SKM-1 (cell line): ENCODE measurements around the gene GRAMD4.
A peak's percentile ranks its signal among the peaks of the same experiment; 100 is the strongest.

Experiments used
- DNase-seq: peaks from one replicate; lab custom pipeline; 2025; ENCODE audit not compliant: unreplicated experiment; lab: John Stamatoyannopoulos, UW

The GRAMD4 gene

GRCh38 chr22:46619830-46620501 is at the start of gene GRAMD4:
GRAMD4 (plus strand) TSS chr22:46620386; CDS start chr22:46626800, 6,414 bp downstream.
- peak; percentile 49 for DNase-seq

- no peak for DNase-seq
Measured at GRCh38 chr22:46571642-46572250, 48.4 kb upstream of the GRAMD4 start.

GRCh38 chr22:46572911-46573780 is 47.0 kb upstream of the GRAMD4 start:
- no peak for DNase-seq

GRCh38 chr22:46573781-46574437 is 46.3 kb upstream of the GRAMD4 start:
- peak; percentile 66 for DNase-seq

- no peak for DNase-seq
Measured at GRCh38 chr22:46574438-46574992, 45.7 kb upstream of the GRAMD4 start.

- no peak for DNase-seq
Measured at GRCh38 chr22:46574993-46575910, 44.9 kb upstream of the GRAMD4 start.

- DNase-seq: no peak
Measured at GRCh38 chr22:46575911-46576555, 44.2 kb upstream of the GRAMD4 start.

- no peak for DNase-seq
Measured at GRCh38 chr22:46576556-46577367, 43.4 kb upstream of the GRAMD4 start.

- DNase-seq: no peak
Measured at GRCh38 chr22:46577368-46578249, 42.6 kb upstream of the GRAMD4 start.

- DNase-seq: no peak
Measured at GRCh38 chr22:46578251-46578823, 41.8 kb upstream of the GRAMD4 start.

- DNase-seq: no peak
Measured at GRCh38 chr22:46578824-46579561, 41.2 kb upstream of the GRAMD4 start.

GRCh38 chr22:46579751-46580449 is 40.3 kb upstream of the GRAMD4 start:
- DNase-seq: no peak

GRCh38 chr22:46580940-46581537 is 39.1 kb upstream of the GRAMD4 start:
- DNase-seq: no peak

- no peak for DNase-seq
Measured at GRCh38 chr22:46581538-46582244, 38.5 kb upstream of the GRAMD4 start.
